H1 (cell line): ENCODE data around the gene SERPINH1. TPM values are rescaled to one million over a fixed set of nuclear protein-coding genes. Genes with fewer than 3 reads are reported as not detected.

ENCODE experiments used
- CTCF ChIA-PET: fragments of 300-600 bp; sonication (Branson Sonifier 250); formaldehyde crosslinking; loops from one replicate; lab custom pipeline; 2021; ENCODE audit not compliant: partially characterized antibody; lab: Charles Lee
- POLR2A ChIA-PET: fragments of 300-600 bp; sonication (Branson Sonifier 250); formaldehyde crosslinking; loops from one replicate; lab custom pipeline; 2021; ENCODE audit warnings: inconsistent platforms; ENCODE audit not compliant: partially characterized antibody; lab: Charles Lee
- DNase-seq, 2 experiments: peaks; one replicate each; pipeline versions ENCODE4 v3.0.0 to v3.0.0-alpha.2; 2010 to 2022; ENCODE audit warnings: low spot score in 2 of 2, low read depth in 1 of 2, mixed read lengths in 1 of 2
- FAIRE-seq: peaks from 2 replicates; lab custom pipeline; 2011; peaks lifted over from hg19 to GRCh38; lab: Jason Lieb, UNC
- H2AFZ ChIP-seq: 2 replicates; pipeline ENCODE4 v1.8.1; 2012; ENCODE audit warnings: low read length, inconsistent platforms
- H2AK5ac ChIP-seq: 2 replicates; pipeline ENCODE4 v1.6.1; 2013; ENCODE audit warnings: low read depth, low read length
- H2BK120ac ChIP-seq: replicated peaks from 2 replicates; pipeline ENCODE3; 2013; ENCODE audit warnings: low read depth, low read length, inconsistent platforms
- H2BK12ac ChIP-seq: 2 replicates; pipeline ENCODE4 v1.6.1; 2013; ENCODE audit warnings: low read depth, low read length
- H2BK15ac ChIP-seq: 2 replicates; pipeline ENCODE4 v1.6.1; 2013; ENCODE audit warnings: low read length
- H2BK20ac ChIP-seq: 2 replicates; pipeline ENCODE4 v1.6.1; 2013; ENCODE audit warnings: low read length
- H2BK5ac ChIP-seq: 2 replicates; pipeline ENCODE4 v1.6.1; 2013; ENCODE audit warnings: low read depth, low read length
- H3K14ac ChIP-seq: 2 replicates; pipeline ENCODE4 v1.6.1; 2013; ENCODE audit warnings: inconsistent platforms; ENCODE audit not compliant: insufficient read length
- H3K18ac ChIP-seq: 2 replicates; pipeline ENCODE4 v1.6.1; 2013; ENCODE audit warnings: low read length; ENCODE audit errors: extremely low read depth
- H3K23ac ChIP-seq: 2 replicates; pipeline ENCODE4 v1.6.1; 2013; ENCODE audit warnings: inconsistent platforms; ENCODE audit not compliant: insufficient read length
- H3K23me2 ChIP-seq: 2 replicates; pipeline ENCODE4 v1.6.1; 2013; ENCODE audit warnings: low read depth, low read length
- H3K27ac ChIP-seq: 2 replicates; pipeline ENCODE4 v1.6.1; 2011; ENCODE audit warnings: low read depth, low read length, inconsistent platforms
- H3K27me3 ChIP-seq, 4 experiments: replicated peaks in 1 of 4; 1 replicate in 1 of 4; 2 replicates in 3 of 4; pipeline versions ENCODE4 v1.6.1 to v1.8.1; 2011 to 2013; ENCODE audit warnings: low read length in 3 of 4, mild to moderate bottlenecking in 3 of 4, inconsistent platforms in 2 of 4, mixed read lengths in 2 of 4, moderate library complexity in 1 of 4; ENCODE audit not compliant: control insufficient read depth in 3 of 4, insufficient read depth in 3 of 4; ENCODE audit errors: extremely low read depth in 1 of 4
- H3K36me3 ChIP-seq, 4 experiments: 2 replicates each; pipeline versions ENCODE4 v1.6.1 to v1.8.1; 2011 to 2013; ENCODE audit warnings: mild to moderate bottlenecking in 4 of 4, low read length in 3 of 4, moderate library complexity in 2 of 4, control low read depth in 1 of 4, inconsistent platforms in 1 of 4; ENCODE audit not compliant: insufficient read depth in 4 of 4, control insufficient read depth in 2 of 4
- H3K4ac ChIP-seq: replicated peaks from 2 replicates; pipeline ENCODE3; 2013; ENCODE audit warnings: low read length, low read depth, mixed read lengths, inconsistent platforms; ENCODE audit not compliant: insufficient read length
- H3K4me1 ChIP-seq, 4 experiments: replicated peaks in 1 of 4; 1 replicate in 1 of 4; 2 replicates in 3 of 4; pipeline versions ENCODE4 v1.6.1 to v1.8.1; 2011 to 2013; ENCODE audit warnings: low read length in 3 of 4, inconsistent platforms in 2 of 4, mixed read lengths in 1 of 4; ENCODE audit not compliant: insufficient read depth in 4 of 4, control insufficient read depth in 3 of 4
- H3K4me2 ChIP-seq, 2 experiments: 2 replicates each; pipeline versions ENCODE4 v1.6.1 to v1.8.1; 2011 to 2013; ENCODE audit warnings: low read depth in 2 of 2, low read length in 2 of 2, control low read depth in 1 of 2, inconsistent platforms in 1 of 2, mild to moderate bottlenecking in 1 of 2; ENCODE audit not compliant: insufficient read depth in 1 of 2
- H3K4me3 ChIP-seq, 4 experiments: fragments of 200-600, 300-600 bp in 1 of 4; sonication (generic), shearing (Covaris generic), sonication (Bioruptor Twin) in 1 of 4; 2 replicates each; pipeline versions ENCODE4 v1.5.1 to v1.8.1; 2011 to 2016; ENCODE audit warnings: low read length in 4 of 4, low read depth in 3 of 4, control low read depth in 2 of 4, inconsistent platforms in 2 of 4, mild to moderate bottlenecking in 2 of 4, mixed read lengths in 1 of 4, moderate library complexity in 1 of 4; ENCODE audit not compliant: insufficient read depth in 2 of 4; ENCODE audit errors: extremely low read depth in 1 of 4
- H3K56ac ChIP-seq: replicated peaks from 2 replicates; pipeline ENCODE3; 2013; ENCODE audit warnings: low read depth, mild to moderate bottlenecking, mixed read lengths, low read length, inconsistent platforms; ENCODE audit not compliant: insufficient read length
- H3K79me1 ChIP-seq: 2 replicates; pipeline ENCODE4 v1.6.1; 2013; ENCODE audit warnings: low read depth, low read length, control low read depth
- H3K79me2 ChIP-seq, 2 experiments: 2 replicates each; pipeline versions ENCODE4 v1.6.1 to v1.8.1; 2012 to 2013; ENCODE audit warnings: low read length in 2 of 2, mild to moderate bottlenecking in 2 of 2, inconsistent platforms in 1 of 2; ENCODE audit not compliant: insufficient read depth in 2 of 2, control insufficient read depth in 1 of 2
- H3K9ac ChIP-seq, 4 experiments: replicated peaks in 1 of 4; 1 replicate in 1 of 4; 2 replicates in 3 of 4; pipeline versions ENCODE4 v1.6.1 to v1.8.1; 2011 to 2013; ENCODE audit warnings: low read depth in 3 of 4, low read length in 3 of 4, control low read depth in 2 of 4, mild to moderate bottlenecking in 2 of 4, moderate library complexity in 2 of 4, inconsistent platforms in 1 of 4; ENCODE audit errors: extremely low read depth in 1 of 4
- H3K9me3 ChIP-seq, 2 experiments: 2 replicates each; pipeline versions ENCODE4 v1.6.1 to v1.8.1; 2012 to 2013; ENCODE audit warnings: mild to moderate bottlenecking in 2 of 2, moderate library complexity in 2 of 2, control low read depth in 1 of 2, inconsistent platforms in 1 of 2, low read depth in 1 of 2, low read length in 1 of 2, mixed read lengths in 1 of 2; ENCODE audit not compliant: insufficient read depth in 2 of 2
- H4K20me1 ChIP-seq, 2 experiments: replicated peaks in 1 of 2; 2 replicates each; pipeline versions ENCODE3 to v1.8.1; 2011 to 2013; ENCODE audit warnings: inconsistent platforms in 2 of 2, low read length in 2 of 2, mild to moderate bottlenecking in 1 of 2; ENCODE audit not compliant: insufficient read depth in 2 of 2, control insufficient read depth in 1 of 2
- H4K5ac ChIP-seq: 2 replicates; pipeline ENCODE4 v1.6.1; 2013; ENCODE audit warnings: low read length, low read depth, mixed read lengths, inconsistent platforms; ENCODE audit not compliant: insufficient read length
- H4K8ac ChIP-seq: 2 replicates; pipeline ENCODE4 v1.8.0; 2013; ENCODE audit warnings: mild to moderate bottlenecking, moderate library complexity, low read length, inconsistent platforms; ENCODE audit not compliant: insufficient read depth; ENCODE audit errors: extremely low read depth
- H4K91ac ChIP-seq: replicated peaks from 2 replicates; pipeline ENCODE3; 2013; ENCODE audit warnings: low read length, mixed read lengths, inconsistent platforms; ENCODE audit not compliant: insufficient read length
- ATF3 ChIP-seq: IDR thresholded peaks from 2 replicates; pipeline ENCODE4 v1.6.1; 2011; ENCODE audit warnings: low read depth, mild to moderate bottlenecking, low read length; ENCODE audit not compliant: insufficient read depth
- CHD2 ChIP-seq: IDR thresholded peaks from 2 replicates; pipeline ENCODE4 v1.6.1; 2012; ENCODE audit warnings: low read length, improper control_type of control experiment
- HDAC2 ChIP-seq, 2 experiments: fragments of 300-600 bp in 1 of 2; sonication (generic) in 1 of 2; IDR thresholded peaks; 2 replicates each; pipeline ENCODE4 v1.6.1; 2011 to 2012; ENCODE audit warnings: low read depth in 2 of 2, low read length in 2 of 2, mild to moderate bottlenecking in 2 of 2, moderate library complexity in 2 of 2, borderline replicate concordance in 1 of 2, inconsistent platforms in 1 of 2
- JUN ChIP-seq: IDR thresholded peaks from 2 replicates; pipeline ENCODE4 v1.6.1; 2011; ENCODE audit warnings: low read depth, mild to moderate bottlenecking, improper control_type of control experiment, low read length
- JUND ChIP-seq: IDR thresholded peaks from 2 replicates; pipeline ENCODE4 v1.6.1; 2011; ENCODE audit warnings: mild to moderate bottlenecking, improper control_type of control experiment, low read length
- KDM4A ChIP-seq: IDR thresholded peaks from one replicate; pipeline ENCODE4 v1.7.1; 2012; ENCODE audit warnings: low read depth, mild to moderate bottlenecking, moderate library complexity, low read length, inconsistent platforms; ENCODE audit not compliant: severe bottlenecking
- NRF1 ChIP-seq: IDR thresholded peaks from 2 replicates; pipeline ENCODE4 v1.6.1; 2011; ENCODE audit warnings: mild to moderate bottlenecking, low read depth, low read length, improper control_type of control experiment
- RNF2 ChIP-seq: fragments of 200-900, 300-1000 bp; sonication (generic); IDR thresholded peaks from 2 replicates; pipeline ENCODE4 v1.7.1; 2016; ENCODE audit warnings: borderline replicate concordance, low read depth, mild to moderate bottlenecking, antibody characterized with exemption, low read length; ENCODE audit not compliant: poor library complexity, severe bottlenecking; ENCODE audit errors: missing control alignments
- SIX5 ChIP-seq: IDR thresholded peaks from 2 replicates; pipeline ENCODE4 v1.6.1; 2011; ENCODE audit warnings: mild to moderate bottlenecking, low read depth, low read length
- SUZ12 ChIP-seq: fragments of 200-600 bp; sonication (generic); IDR thresholded peaks from 2 replicates; pipeline ENCODE4 v1.6.1; 2012; ENCODE audit warnings: mild to moderate bottlenecking, inconsistent platforms, low read length, moderate library complexity, mixed read lengths
- TAF1 ChIP-seq: IDR thresholded peaks from 2 replicates; pipeline ENCODE4 v1.6.1; 2011; ENCODE audit warnings: mild to moderate bottlenecking, low read depth, low read length
- TBP ChIP-seq: IDR thresholded peaks from 2 replicates; pipeline ENCODE4 v1.6.1; 2011; ENCODE audit warnings: low read depth, low read length, improper control_type of control experiment
- TCF12 ChIP-seq: IDR thresholded peaks from 2 replicates; pipeline ENCODE4 v1.6.1; 2011; ENCODE audit warnings: low read depth, mild to moderate bottlenecking, low read length
- YY1 ChIP-seq: IDR thresholded peaks from 2 replicates; pipeline ENCODE4 v1.6.1; 2011; ENCODE audit warnings: low read depth, mild to moderate bottlenecking, low read length
- WGBS, 2 experiments: shearing (Covaris generic) in 1 of 2; methylation state at CpG; one replicate each; pipeline versions ENCODE4 v1.1.6 to v1.1.7; 2013 to 2015; ENCODE audit warnings: low lambda C conversion rate in 2 of 2, mixed read lengths in 2 of 2, inconsistent platforms in 1 of 2, low coverage in 1 of 2, missing lambda C conversion rate in 1 of 2; ENCODE audit not compliant: insufficient replicate concordance in 2 of 2, insufficient coverage in 1 of 2, insufficient read length in 1 of 2; ENCODE audit errors: extremely low coverage in 1 of 2, missing lambda C conversion rate in 1 of 2; 5-methylcytosine and 5-hydroxymethylcytosine counted together
- polyA plus RNA-seq, 7 experiments: library from polyadenylated mRNA; depleted of rRNA in 3 of 7; stranded (reverse) in 5 of 7; unstranded in 2 of 7; fragments of >200 nt in 5 of 7; fragments of 200-250 nt in 2 of 7; gene quantifications; 1 replicate in 5 of 7; 2 replicates in 1 of 7; 4 replicates in 1 of 7; pipeline versions ENCODE4 v1.2.1 to v1.2.3, GENCODE V29; 2011 to 2013; ENCODE audit warnings: missing spikeins in 2 of 7, mixed read lengths in 2 of 7
- total RNA-seq: library from RNA; stranded (reverse); fragmentation: NEBNext Ultra II Directional; extraction: Animal tissue kit (Norgen Biotek cat#: 25700); gene quantifications from 2 replicates; pipeline ENCODE4 v1.2.1, GENCODE V29; 2021

The SERPINH1 gene
- total and polyA plus RNA-seq, 2 of the 8 experiments (the other 6 are each of a cell fraction or from before 2014, with no cell fraction given) = 420 to 621 TPM

- no peak overlapping the region for H4K8ac ChIP-seq
- peaks cover 0 to 5% (median under 1%) of the 10 kb centered on the region in 4 experiments; a peak in 1 of 7 replicates for H3K4me1 ChIP-seq
- ChIA-PET CTCF (interaction anchor here (0.8 to 27.2 kb wide), 23 partner anchors 10 to 255 kb away, joined by 3 to 603 read pairs (median 7); partner anchors contain the start of gene KLHL35), POLR2A (interaction anchor here (0.7 to 2.5 kb wide), 7 partner anchors 10 to 85 kb away, joined by 3 to 16 read pairs (median 4); no protein-coding TSS in a partner anchor)
- H3K9me3 ChIP-seq = no peaks in the 10 kb centered on the region
- H2BK15ac ChIP-seq = no peak overlapping the region
- no peak overlapping the region for H2BK5ac ChIP-seq
- no peak overlapping the region for H2BK12ac ChIP-seq
- peaks cover 0 to 4% (median 0%) of the 10 kb centered on the region in 4 experiments; a peak in 1 of 7 replicates for H3K27me3 ChIP-seq
- no peak overlapping the region for H2AK5ac ChIP-seq
- no peak overlapping the region for H3K56ac ChIP-seq
- DNase-seq = no peak
- H3K4ac ChIP-seq = no peak overlapping the region
- H3K4me2 ChIP-seq = no peak overlapping the region
- H3K18ac ChIP-seq = no peak overlapping the region
- no peaks in the 10 kb centered on the region for H3K79me2 ChIP-seq
- no peak overlapping the region for H3K23ac ChIP-seq
- no peak overlapping the region for H2BK20ac ChIP-seq
- H4K91ac ChIP-seq = no peak overlapping the region
- FAIRE-seq = no peak
- peaks cover 2% of the 10 kb centered on the region; the same call in 1 of the 2 replicates for H3K23me2 ChIP-seq
- H3K27ac ChIP-seq = no peak overlapping the region
- no peaks in the 10 kb centered on the region; the same call in 1 of the 2 replicates for H3K79me1 ChIP-seq
- no peak overlapping the region for H2BK120ac ChIP-seq
- no peak overlapping the region for H3K14ac ChIP-seq
- WGBS, 2 experiments = 72% methylated on average over 3 of the region's 3 CpGs; no CpG with 5 or more reads in 1 of the 2 experiments
- H4K5ac ChIP-seq = no peak overlapping the region
- no peak overlapping the region for H2AFZ ChIP-seq
- no peak overlapping the region for H3K9ac ChIP-seq
- H3K36me3 ChIP-seq = no peaks in the 10 kb centered on the region
- H3K4me3 ChIP-seq = no peak overlapping the region
- H4K20me1 ChIP-seq = no peaks in the 10 kb centered on the region
- TF ChIP-seq SUZ12 (no peak), HDAC2 (IDR thresholded peaks at IDR 0.05; ENCODE audit: borderline replicate concordance in 1 of 2, low read depth in 2 of 2, low read length in 2 of 2) (no peak), TBP (no peak), NRF1 (no peak), JUN (no peak), TCF12 (no peak), TAF1 (no peak), CHD2 (no peak), YY1 (no peak), RNF2 (no peak), SIX5 (no peak), KDM4A (no peak), ATF3 (no peak), JUND (no peak)
Observed at GRCh38 chr11:75530577-75530976, 31.5 kb upstream of the SERPINH1 start.
